Prostate gland (tissue), 2 donors: ENCODE measurements around the gene ELAVL1.

Experiments
- POLR2A ChIP-seq: fragments of 450-650 bp; IDR thresholded peaks from one replicate; pipeline ENCODE4 v1.6.1; 2016; ENCODE audit warnings: antibody characterized with exemption, mild to moderate bottlenecking
- TF ChIP-seq, protein P1 (sequence below), 4 experiments: fragments of 200-600 bp in 2 of 4; fragments of 450-650 bp in 2 of 4; sonication (generic) in 2 of 4; IDR thresholded peaks; 1 replicate in 3 of 4; 2 replicates in 1 of 4; pipeline ENCODE4 v1.5.1; 2016 to 2019; ENCODE audit warnings: antibody characterized with exemption in 4 of 4, mild to moderate bottlenecking in 2 of 4, moderate library complexity in 2 of 4

DNA sequence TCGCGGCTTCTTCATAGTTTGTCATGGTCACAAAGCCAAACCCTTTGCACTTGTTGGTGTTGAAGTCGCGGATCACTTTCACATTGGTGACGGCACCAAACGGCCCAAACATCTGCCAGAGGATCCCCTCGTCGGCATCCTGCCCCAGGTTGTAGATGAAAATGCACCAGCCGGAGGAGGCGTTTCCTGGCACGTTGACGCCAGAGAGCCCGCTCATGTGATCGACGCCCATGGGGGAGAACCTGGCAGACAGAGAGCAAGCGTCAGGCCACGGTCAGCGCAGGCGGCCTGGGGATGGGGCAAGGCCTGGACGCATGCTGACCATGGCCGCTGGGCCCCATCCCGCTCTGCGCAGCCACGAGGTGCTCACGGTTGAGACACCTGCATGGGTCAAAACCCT lies 41.9 kb downstream of the ELAVL1 start:
- TF ChIP-seq, protein P1, sequence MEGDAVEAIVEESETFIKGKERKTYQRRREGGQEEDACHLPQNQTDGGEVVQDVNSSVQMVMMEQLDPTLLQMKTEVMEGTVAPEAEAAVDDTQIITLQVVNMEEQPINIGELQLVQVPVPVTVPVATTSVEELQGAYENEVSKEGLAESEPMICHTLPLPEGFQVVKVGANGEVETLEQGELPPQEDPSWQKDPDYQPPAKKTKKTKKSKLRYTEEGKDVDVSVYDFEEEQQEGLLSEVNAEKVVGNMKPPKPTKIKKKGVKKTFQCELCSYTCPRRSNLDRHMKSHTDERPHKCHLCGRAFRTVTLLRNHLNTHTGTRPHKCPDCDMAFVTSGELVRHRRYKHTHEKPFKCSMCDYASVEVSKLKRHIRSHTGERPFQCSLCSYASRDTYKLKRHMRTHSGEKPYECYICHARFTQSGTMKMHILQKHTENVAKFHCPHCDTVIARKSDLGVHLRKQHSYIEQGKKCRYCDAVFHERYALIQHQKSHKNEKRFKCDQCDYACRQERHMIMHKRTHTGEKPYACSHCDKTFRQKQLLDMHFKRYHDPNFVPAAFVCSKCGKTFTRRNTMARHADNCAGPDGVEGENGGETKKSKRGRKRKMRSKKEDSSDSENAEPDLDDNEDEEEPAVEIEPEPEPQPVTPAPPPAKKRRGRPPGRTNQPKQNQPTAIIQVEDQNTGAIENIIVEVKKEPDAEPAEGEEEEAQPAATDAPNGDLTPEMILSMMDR (IDR thresholded peaks at IDR 0.05): no peak
- TF ChIP-seq POLR2A: no peak
